ENCODE data around the gene SPOCK1.
"Not testable (repeated sequence)": the region's sequence is repeated elsewhere in the genome, so short reads cannot be mapped to it uniquely, and the experiment has no call there.

The SPOCK1 gene

GRCh38 chr5:136999787-137000186, 499.3 kb downstream of the SPOCK1 start:
- DNase-seq: no peak

DNA sequence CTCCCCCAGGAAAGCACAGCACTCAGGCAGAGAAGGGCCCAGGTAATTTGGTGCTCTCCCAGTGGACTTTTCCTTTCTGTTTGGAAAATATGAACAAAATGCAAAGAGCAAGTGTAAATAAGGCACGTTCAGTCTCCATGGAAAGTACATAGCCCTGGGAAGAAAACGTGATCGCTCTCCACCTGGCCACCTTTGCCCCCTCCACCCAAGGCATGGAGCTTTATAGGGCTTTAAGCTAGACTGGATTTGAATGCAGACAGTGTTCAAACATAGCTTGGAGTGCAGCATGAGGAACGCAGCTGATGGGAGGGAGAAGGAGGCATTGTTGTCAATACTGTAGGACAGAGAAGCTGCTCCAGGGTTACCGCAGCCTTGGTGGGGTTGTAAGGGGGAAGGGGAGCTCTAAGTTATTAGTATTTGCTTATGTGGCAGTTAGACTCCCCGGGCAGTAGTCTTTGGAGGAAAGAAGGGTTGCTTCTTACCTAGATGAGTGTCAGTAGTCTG, 500.2 kb downstream of the SPOCK1 start:
- DNase-seq: no peak

- no peak for DNase-seq
These were observed 505.0 kb downstream of the SPOCK1 start for GRCh38 chr5:136994154-136994553.

GRCh38 chr5:136992796-136993489, 506.2 kb downstream of the SPOCK1 start:
- DNase-seq: no peak

DNA sequence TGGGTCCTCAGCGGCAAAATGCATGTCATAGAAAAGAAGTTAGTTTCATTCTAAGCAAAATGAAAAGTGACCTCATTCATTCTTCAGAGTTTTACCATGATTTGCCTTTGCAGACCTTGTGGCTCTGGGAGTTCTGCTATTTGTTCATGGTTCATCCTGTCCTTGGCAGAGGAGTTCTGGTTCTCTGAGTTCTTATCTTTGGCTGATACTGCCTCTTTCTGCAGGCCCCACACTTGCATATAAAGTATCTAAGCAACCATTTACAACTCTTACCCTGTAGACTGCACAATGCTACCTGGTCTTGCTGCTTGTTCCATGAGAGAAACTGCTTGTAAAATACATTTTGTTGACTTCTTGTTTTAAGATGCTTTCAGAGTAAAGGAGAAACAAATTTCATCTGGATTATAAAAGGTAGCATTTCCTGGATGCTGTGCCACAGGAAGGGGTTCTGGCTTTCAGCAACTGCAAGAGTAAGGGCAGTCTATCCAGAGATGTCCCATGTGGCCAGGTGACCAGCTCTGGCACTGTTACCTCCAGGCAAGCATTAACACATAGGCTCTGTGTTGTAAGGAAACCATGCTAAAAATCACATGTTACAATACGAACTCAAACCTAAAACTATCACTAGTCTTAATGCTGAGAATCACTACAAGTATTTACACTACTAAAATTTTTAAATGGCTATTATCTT, 513.2 kb downstream of the SPOCK1 start:
- no peak for DNase-seq

- DNase-seq: no peak
These were observed 514.2 kb downstream of the SPOCK1 start for GRCh38 chr5:136984772-136985446.

- DNase-seq: no peak
These were observed 517.2 kb downstream of the SPOCK1 start for GRCh38 chr5:136981936-136982335.

DNA sequence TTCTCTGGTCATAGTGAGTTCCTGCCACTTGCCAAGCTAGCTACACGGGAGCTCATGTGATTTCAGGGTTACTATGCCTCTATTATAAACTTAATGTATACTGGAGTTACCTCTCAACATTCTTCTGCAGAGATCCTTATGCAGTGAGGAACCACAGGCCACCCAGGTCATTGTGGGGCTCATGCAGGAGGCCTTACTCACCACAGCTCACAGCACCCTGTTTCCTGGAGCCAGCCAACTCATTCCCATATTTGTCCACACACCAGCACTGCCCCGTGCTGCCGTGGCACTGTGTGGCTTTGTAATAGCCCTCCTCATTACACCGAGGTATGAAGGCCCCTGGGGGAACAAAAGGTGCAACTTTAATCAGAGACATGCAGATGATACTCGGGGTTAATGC, 520.0 kb downstream of the SPOCK1 start:
- no peak for DNase-seq

DNA sequence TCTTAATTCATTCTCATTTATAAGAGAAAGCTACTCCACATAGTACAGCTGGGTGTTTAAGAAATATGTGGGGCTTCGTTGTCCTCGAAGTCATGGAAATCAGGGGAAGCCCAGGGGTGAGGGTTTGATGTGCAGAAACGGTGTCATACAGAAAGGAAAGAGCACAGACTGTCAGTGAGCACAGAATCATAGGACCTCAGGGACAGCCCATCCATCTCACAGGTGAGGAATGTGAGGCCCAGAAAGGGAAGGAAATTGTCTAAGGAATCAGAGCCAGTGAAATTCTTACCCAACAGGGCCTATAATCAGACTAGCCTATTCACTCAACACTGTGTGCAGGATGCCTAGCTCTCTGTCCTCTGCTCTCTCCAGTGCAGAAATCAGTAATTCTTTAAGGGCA, 535.6 kb downstream of the SPOCK1 start:
- no peak for DNase-seq

GRCh38 chr5:136957428-136957827, 541.7 kb downstream of the SPOCK1 start:
- DNase-seq: no peak

DNA sequence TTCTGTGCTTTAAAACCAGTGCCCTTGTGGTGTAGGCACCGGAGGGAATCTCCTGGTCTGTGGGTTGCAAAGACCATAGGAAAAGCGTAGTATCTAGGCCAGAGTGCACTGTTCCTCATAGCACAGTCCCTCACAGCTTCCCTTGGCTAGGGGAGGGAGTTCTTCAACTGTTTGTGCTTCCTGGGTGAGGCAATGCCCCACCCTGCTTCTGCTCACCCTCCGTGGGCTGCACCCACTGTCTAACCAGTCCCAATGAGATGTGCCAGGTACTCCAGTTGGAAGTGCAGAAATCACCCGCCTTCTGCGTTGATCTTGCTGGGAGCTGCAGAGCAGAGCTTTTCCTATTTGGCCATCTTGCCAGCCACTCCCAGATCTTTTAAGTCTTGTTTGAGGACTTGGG, 545.0 kb downstream of the SPOCK1 start:
- not testable (repeated sequence) for DNase-seq

DNA sequence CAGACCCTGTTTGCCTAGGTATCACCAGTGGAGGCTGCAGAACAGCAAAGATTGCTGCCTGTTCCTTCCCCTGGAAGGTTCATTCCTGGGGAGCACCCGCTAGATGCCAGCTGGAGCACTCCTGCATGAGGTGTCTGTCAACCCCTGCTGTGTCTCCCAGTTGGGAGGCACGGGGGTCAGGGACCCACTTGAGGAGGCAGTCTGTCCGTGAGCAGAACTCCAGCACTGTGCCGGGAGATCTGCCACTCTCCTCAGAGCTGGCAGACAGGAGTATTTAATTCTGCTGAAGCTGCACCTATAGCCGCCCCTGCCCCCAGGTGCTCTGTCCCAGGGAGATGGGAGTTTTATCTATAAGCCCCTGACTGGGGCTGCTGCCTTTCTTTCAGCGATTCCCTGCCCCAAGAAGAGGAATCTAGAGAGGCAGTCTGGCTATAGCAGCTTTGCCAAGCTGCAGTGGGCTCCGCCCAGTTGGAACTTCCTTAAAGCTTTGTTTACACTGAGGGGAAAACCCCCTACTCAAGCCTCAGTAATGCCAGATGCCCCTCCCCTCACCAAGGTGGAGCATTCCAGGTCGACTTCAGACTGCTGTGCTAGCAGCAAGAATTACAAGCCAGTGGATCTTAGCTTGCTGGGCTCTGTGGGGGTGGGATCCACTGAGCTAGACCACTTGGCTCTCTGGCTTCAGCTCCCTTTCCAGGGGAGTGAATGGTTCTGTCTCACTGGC, 545.6 kb downstream of the SPOCK1 start:
- DNase-seq: not testable (repeated sequence)

GRCh38 chr5:136927571-136927970, 571.6 kb downstream of the SPOCK1 start:
- DNase-seq: no peak

- DNase-seq: no peak
These were observed 573.1 kb downstream of the SPOCK1 start for GRCh38 chr5:136926073-136926472.
